HepG2 (cell line): Measurements from ENCODE around the gene BLVRA. TPM values are rescaled to one million over a fixed set of nuclear protein-coding genes. Genes with fewer than 3 reads are reported as not detected.
A peak's percentile ranks its signal among the peaks of the same experiment; 100 is the strongest.

Experiments
- ATF7-NPFF ChIP-seq: sonication (generic); formaldehyde crosslinking; IDR thresholded peaks from 2 replicates; pipeline ENCODE4 v1.8.1; 2023; ENCODE audit warnings: mild to moderate bottlenecking, low read depth, missing genetic modification reagents, moderate library complexity
- FOXK1 ChIP-seq: sonication (generic); formaldehyde crosslinking; IDR thresholded peaks from 2 replicates; pipeline ENCODE4 v1.4.0; 2020; ENCODE audit warnings: low read depth, missing genetic modification reagents, borderline replicate concordance
- FOXK2 ChIP-seq: fragments of 450-650 bp; IDR thresholded peaks from 2 replicates; pipeline ENCODE4 v1.6.1; 2016
- JUN ChIP-seq: sonication (generic); formaldehyde crosslinking; IDR thresholded peaks from 2 replicates; pipeline ENCODE4 v1.4.0; 2020; ENCODE audit warnings: mild to moderate bottlenecking, missing genetic modification reagents
- MAFF ChIP-seq: IDR thresholded peaks from 2 replicates; pipeline ENCODE4 v1.6.1; 2011; ENCODE audit warnings: low read depth, low read length, improper control_type of control experiment
- NFATC3 ChIP-seq: sonication (generic); formaldehyde crosslinking; IDR thresholded peaks from 2 replicates; pipeline ENCODE4 v1.5.1; 2020; ENCODE audit warnings: mild to moderate bottlenecking, missing genetic modification reagents
- NFE2L2 ChIP-seq: fragments of 150-350 bp; IDR thresholded peaks from 2 replicates; pipeline ENCODE4 v1.6.1; 2014; ENCODE audit warnings: low read length
- NFYB ChIP-seq: sonication (generic); formaldehyde crosslinking; IDR thresholded peaks from 2 replicates; pipeline ENCODE4 v1.4.0; 2020; ENCODE audit warnings: missing genetic modification reagents
- PATZ1 ChIP-seq: sonication (generic); formaldehyde crosslinking; IDR thresholded peaks from 2 replicates; pipeline ENCODE4 v1.4.0; 2020; ENCODE audit warnings: missing genetic modification reagents
- PHF20 ChIP-seq: sonication (generic); formaldehyde crosslinking; IDR thresholded peaks from 2 replicates; pipeline ENCODE4 v1.5.0; 2020; ENCODE audit warnings: mild to moderate bottlenecking, missing genetic modification reagents
- PLRG1 ChIP-seq: fragments of 450-650 bp; conservative IDR thresholded peaks from 2 replicates; pipeline ENCODE4 v1.6.1; 2016
- POLR2AphosphoS2 ChIP-seq: IDR thresholded peaks from 2 replicates; pipeline ENCODE4 v1.6.1; 2011; ENCODE audit warnings: low read depth, low read length, improper control_type of control experiment
- SIN3A ChIP-seq: IDR thresholded peaks from 2 replicates; pipeline ENCODE4 v1.6.1; 2011; ENCODE audit warnings: low read depth, mild to moderate bottlenecking, control low read depth, low read length, borderline replicate concordance
- SMAD3 ChIP-seq: sonication (generic); formaldehyde crosslinking; IDR thresholded peaks from 2 replicates; pipeline ENCODE4 v1.4.0; 2020; ENCODE audit warnings: missing genetic modification reagents
- SNRNP70 ChIP-seq: fragments of 200-400 bp; formaldehyde crosslinking; IDR thresholded peaks from 2 replicates; pipeline ENCODE4 v1.6.1; 2017; ENCODE audit warnings: mild to moderate bottlenecking, low read depth, low read length, moderate library complexity
- SP140L ChIP-seq: sonication (generic); formaldehyde crosslinking; IDR thresholded peaks from 2 replicates; pipeline ENCODE4 v1.4.0; 2020; ENCODE audit warnings: missing genetic modification reagents, borderline replicate concordance
- TMF1 ChIP-seq: sonication (generic); formaldehyde crosslinking; IDR thresholded peaks from 2 replicates; pipeline ENCODE4 v1.8.1; 2022; ENCODE audit warnings: low read depth, missing genetic modification reagents
- ZBTB34 ChIP-seq: sonication (generic); formaldehyde crosslinking; IDR thresholded peaks from 2 replicates; pipeline ENCODE4 v1.8.0; 2022; ENCODE audit warnings: mild to moderate bottlenecking, missing genetic modification reagents
- ZFP62 ChIP-seq: sonication (generic); formaldehyde crosslinking; IDR thresholded peaks from 2 replicates; pipeline ENCODE4 v1.4.0; 2020; ENCODE audit warnings: missing genetic modification reagents
- ZNF235 ChIP-seq: sonication (generic); formaldehyde crosslinking; IDR thresholded peaks from 2 replicates; pipeline ENCODE4 v1.8.1; 2023; ENCODE audit warnings: mild to moderate bottlenecking, missing genetic modification reagents, borderline replicate concordance
- ZNF256 ChIP-seq: sonication (generic); formaldehyde crosslinking; conservative IDR thresholded peaks from 2 replicates; pipeline ENCODE4 v1.4.0; 2020; ENCODE audit warnings: missing genetic modification reagents
- ZNF280D ChIP-seq: sonication (generic); formaldehyde crosslinking; IDR thresholded peaks from 2 replicates; pipeline ENCODE4 v1.5.1; 2020; ENCODE audit warnings: mild to moderate bottlenecking, missing genetic modification reagents
- ZNF30 ChIP-seq: sonication (generic); formaldehyde crosslinking; IDR thresholded peaks from 2 replicates; pipeline ENCODE4 v1.5.0; 2020; ENCODE audit warnings: mild to moderate bottlenecking, missing genetic modification reagents
- ZNF335 ChIP-seq: sonication (generic); formaldehyde crosslinking; IDR thresholded peaks from 2 replicates; pipeline ENCODE4 v1.4.0; 2020; ENCODE audit warnings: missing genetic modification reagents
- ZNF589 ChIP-seq: sonication (generic); formaldehyde crosslinking; conservative IDR thresholded peaks from 2 replicates; pipeline ENCODE4 v1.8.0; 2022; ENCODE audit warnings: mild to moderate bottlenecking, moderate library complexity, missing genetic modification reagents
- ZSCAN12 ChIP-seq: sonication (generic); formaldehyde crosslinking; IDR thresholded peaks from 2 replicates; pipeline ENCODE4 v1.9.0; 2021; ENCODE audit warnings: mild to moderate bottlenecking, missing genetic modification reagents
- polyA plus RNA-seq, 8 experiments: library from polyadenylated mRNA; depleted of rRNA in 3 of 8; stranded (reverse) in 7 of 8; unstranded in 1 of 8; fragments of >200 nt; fragmentation: Illumina TruSeq in 4 of 8; extraction: Trizol in 4 of 8; gene quantifications; 2 replicates each; pipeline versions ENCODE4 v1.2.1 to v1.2.3, GENCODE V29; 2011 to 2016; ENCODE audit warnings: low read depth in 4 of 8, missing spikeins in 1 of 8, mixed read lengths in 1 of 8; ENCODE audit not compliant: insufficient read depth in 1 of 8
- total RNA-seq, 5 experiments: library from RNA; depleted of rRNA; stranded (reverse); fragments of >200 nt; fragmentation: Illumina TruSeq; extraction: Trizol; gene quantifications; 2 replicates each; pipeline ENCODE4 v1.2.3, GENCODE V29; 2016; ENCODE audit warnings: low read depth in 1 of 5

Gene BLVRA
- total and polyA plus RNA-seq, 2 of the 13 experiments (the other 11 are each of a cell fraction or from before 2014, with no cell fraction given) = 39.2 to 64.2 TPM

- TF ChIP-seq ZNF280D (no peak), ZNF589 (CRISPR knock-in tag) (no peak), SNRNP70 (no peak), NFATC3 (CRISPR knock-in tag) (no peak), FOXK1 (CRISPR knock-in tag) (no peak), JUN (CRISPR knock-in tag) (no peak), ZNF256 (CRISPR knock-in tag) (no peak), SP140L (CRISPR knock-in tag) (peak; percentile 56; the same call in 1 of the 2 replicates), NFYB (CRISPR knock-in tag) (no peak), POLR2AphosphoS2 (no peak), ZSCAN12 (CRISPR knock-in tag) (no peak), ZNF30 (CRISPR knock-in tag) (no peak), PHF20 (CRISPR knock-in tag) (no peak), ZFP62 (CRISPR knock-in tag) (no peak), PLRG1 (no peak), NFE2L2 (no peak), SIN3A (no peak), MAFF (no peak), PATZ1 (peak; percentile 77), ZBTB34 (CRISPR knock-in tag) (no peak), ZNF235 (CRISPR knock-in tag) (no peak), FOXK2 (no peak), SMAD3 (CRISPR knock-in tag) (no peak; the same call in 1 of the 2 replicates), TMF1 (CRISPR knock-in tag) (no peak), ATF7-NPFF (no peak), ZNF335 (CRISPR knock-in tag) (peak; percentile 67; the same call in 1 of the 2 replicates)
These were observed 23.5 kb downstream of the BLVRA start (continued) for GRCh38 chr7:43781726-43782607.
